GM21529 (cell line): ENCODE data around the gene CD47.
A peak's percentile ranks its signal among the peaks of the same experiment; 100 is the strongest.

Experiments used
- ATAC-seq: cut with Tn5 transposase; IDR thresholded peaks from one replicate; pipeline ENCODE4 v1.9.1; 2021; ENCODE audit not compliant: unreplicated experiment

Gene CD47

DNA sequence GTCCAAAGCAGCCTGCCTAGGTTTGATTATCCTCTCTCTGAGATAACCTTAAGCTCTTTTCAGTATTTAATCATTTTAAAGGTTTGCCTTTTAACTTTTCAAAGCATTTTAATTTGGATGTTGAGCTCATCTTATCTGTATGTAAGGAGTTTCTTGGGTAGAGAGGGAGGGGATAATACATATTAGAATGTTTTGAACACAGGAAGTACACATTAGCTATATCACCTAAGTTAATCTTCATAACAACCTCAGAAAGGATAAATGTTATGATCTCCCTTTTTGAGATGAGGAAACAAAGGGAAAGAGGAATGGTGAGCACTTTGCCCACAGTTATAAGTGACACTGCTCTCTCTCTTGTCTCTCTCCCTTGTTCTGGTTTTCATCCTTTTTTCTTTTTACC, 2.2 kb upstream of the CD47 start:
- ATAC-seq: no peak

DNA sequence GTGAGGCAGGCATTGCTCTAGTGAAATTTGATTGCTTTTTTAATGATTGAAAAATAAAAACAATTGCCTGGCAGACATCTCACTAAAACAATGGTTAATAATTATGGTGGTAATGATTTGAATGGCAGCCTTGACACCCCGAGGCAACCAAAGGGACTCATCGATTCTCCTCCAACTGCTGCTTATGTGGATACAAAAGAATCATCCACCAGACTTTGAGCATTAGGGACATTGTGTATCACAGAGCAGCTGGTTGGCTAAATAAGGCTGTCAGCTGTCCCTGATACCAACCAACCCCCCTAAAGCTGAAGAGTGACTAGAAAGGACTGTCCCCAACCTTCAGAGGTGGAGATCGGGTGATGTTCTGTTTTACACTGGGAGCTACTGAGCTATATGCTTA, 1.7 kb upstream of the CD47 start:
- ATAC-seq: no peak

DNA sequence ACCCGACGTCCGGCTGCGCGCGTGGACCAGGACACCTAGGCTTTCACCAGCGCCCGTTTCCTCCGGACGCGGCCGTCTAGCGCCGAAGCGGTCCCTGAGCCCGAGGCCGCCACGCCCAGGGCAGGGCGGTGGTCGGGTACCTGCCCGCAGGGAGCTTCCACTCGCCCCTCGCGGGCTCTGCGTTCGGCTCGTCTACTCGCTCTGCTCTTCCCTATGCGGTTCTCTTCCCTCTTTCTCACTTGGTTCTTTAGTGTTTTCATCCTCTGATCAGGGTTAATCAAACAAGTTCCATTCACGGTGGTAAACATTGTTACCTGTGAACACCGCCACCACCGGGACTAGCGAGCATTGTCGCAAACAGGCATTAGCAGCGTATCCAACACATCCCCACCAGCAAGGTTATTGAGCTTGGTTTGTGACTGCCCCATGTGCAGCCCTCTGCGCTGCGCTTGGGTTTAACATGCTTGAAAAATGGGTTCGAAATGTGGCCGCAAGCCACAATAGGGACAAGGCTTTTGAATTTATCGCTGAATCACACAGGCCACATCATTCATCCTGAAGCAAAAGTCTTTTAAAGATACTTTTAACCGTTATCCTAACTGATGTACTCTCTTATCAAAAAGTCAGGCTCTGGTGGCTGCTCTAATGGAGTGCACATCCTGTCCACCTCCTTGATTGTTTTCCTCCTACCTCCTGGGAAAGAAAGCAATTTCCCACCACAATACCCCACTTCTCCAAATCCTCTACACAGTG, 843 bp upstream of the CD47 start:
- ATAC-seq: no peak

DNA sequence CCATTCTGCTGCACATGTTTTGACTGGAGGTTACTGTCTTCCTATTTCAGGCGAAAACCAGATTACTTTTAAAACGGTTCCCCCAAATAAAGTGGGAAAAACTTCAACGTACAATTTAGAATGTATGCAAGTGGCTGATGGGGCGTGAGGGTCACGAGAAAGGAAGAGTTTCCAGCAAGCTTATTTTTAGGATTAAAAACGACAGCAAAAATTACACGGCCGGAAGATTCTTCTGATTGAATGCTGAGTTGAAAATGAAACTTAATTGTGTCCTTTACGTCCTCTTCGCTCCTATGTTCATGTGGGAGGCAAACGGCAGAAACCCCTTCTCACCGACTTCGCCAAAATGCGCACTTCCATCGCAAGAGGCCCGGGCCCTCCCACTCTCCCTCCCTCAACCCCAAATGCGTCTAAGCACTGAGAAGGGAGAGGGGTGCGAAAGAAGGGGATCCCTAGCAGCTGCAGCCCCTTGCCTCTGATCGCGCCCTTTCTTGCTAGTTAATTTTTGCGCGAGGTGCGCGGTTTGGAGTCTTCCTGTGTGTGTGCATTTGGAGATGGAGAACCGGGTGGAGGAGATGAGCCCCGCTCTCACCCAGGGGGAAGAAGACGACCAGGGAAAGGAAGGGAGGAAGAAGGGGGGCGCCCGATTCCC, 656 bp downstream of the CD47 start:
- peak; percentile 8 for ATAC-seq

DNA sequence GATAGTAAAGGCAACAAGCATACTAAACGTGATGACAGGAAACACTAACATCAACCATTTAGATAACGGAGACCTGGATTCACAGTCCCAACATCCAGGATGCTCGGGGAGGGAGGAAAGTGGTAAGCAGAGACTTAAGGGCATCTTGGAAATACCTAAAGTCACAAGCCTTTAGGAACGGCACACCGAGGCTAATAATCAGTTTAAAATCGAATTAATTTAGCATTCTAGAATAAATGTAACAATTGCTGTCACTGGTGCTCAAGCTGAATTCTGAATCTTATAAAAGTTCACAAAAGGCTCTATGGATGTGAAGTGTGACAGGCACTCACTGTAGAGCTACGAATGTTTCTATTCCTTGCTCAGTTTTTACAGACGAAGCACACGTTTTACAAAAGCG, 1.3 kb downstream of the CD47 start:
- ATAC-seq: no peak

DNA sequence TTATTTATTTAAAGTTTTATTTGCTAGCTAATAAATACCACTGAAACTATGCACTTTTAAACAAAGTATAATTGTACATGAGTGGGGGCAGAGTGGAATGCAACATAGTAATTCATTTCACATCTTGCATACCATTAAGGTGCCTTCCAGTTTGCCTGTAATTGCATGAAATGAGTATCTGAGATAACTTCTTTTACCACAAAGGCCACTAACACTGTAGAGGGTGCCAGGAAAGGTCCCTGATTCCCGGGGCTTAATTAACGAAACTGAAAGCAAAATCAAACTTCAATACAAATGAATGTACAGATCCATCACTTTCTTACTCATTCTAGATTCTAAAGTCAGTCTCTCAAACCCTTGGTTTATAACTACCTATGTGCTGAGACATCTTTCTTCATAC, 2.1 kb downstream of the CD47 start:
- ATAC-seq: peak; percentile 41

DNA sequence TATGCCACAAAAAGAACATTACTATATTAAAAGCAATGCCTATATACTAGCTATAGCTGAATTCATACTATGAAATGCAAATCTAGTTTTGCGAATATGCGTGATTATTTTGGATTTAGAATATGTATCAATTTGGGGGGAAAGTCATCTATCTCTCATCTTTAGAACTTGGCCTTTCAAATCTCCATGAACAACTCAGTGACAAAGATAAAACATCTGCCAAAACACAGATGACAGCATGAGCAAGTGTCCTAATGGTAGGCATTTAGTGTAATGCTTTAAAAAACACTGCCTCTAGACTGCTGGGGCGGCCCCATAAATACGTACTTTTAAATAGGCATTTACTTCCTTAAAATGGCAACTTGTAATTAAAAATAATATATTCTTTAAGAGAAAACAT, 2.7 kb downstream of the CD47 start:
- ATAC-seq: no peak

DNA sequence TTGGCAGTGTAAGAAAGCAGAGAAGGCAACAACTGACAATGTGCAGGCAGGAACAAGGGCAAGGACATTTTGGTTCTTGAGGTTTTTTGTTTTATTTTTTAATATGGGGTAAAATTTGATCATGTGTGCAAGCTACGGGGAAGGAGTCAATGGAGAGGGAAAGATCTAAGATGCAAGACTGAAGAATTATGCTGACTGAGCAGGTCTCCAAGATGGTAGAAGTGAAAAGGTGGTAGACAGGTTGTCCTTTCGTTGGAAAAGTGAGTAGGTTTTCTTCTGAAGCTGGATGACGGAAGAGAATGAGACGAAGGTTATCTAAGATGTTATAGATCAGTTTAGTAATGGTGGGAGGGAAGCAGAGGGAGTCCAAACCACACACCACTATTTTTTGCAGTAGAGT, 4.2 kb downstream of the CD47 start:
- no peak for ATAC-seq

DNA sequence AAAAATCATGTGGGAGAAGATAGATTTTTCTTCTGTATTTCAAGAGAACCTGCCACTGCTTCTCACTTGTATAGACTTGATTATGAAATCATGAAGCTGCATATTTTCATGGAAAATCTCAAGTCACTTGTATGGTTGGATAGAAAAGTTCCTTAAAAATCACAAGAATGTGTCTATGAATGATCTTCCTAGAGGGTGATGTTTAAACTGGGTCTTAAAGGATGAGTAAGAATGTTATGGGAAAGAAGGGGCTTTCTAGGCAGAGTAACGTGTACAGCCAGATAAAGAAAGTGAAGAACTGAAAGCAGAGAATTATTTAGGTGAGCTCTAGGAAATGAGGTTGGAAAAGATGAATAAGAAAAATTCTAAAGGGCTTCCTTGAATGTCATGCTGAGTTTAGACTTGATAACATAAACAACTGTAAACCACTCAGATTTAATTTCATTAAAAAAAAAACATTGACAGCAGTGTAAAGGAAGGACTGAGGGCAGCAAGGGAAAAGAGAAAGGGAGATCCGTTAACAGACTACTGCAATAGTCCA, 5.0 kb downstream of the CD47 start:
- ATAC-seq: no peak

DNA sequence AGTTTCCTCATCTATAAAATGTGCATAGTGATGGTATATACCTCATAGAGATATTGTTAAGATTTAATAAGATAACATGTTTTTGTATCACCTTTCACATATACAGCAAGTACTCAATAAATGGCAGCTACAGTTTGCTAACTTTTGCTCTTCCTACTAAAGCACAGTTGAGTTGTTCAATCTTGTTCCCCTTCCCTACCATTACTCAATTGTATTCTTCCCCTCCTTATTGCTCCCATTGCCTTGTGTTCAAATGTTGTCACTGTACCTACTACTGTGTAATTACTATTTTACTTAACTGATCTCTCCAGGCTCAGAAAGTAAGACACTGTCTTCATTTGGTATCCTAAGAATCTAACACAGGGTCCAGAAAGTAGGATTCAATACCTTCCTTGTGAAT, 5.5 kb downstream of the CD47 start:
- ATAC-seq: no peak

DNA sequence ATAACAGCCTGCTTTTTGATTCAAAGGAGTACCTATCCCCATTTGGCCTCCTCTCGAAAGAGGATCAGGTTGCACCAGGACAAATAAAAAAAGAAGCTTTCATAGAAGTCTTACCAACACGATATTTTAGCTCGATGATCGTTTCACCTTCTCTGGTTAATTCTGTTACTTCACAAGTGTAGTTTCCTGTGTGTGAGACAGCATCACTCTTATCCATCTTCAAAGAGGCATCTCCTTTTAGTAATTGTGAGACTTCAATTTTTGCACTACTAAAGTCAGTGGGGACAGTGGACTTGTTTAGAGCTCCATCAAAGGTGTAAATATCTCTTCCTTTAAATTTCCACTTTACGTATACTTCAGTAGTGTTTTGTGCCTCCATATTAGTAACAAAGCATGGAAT, 11.0 kb downstream of the CD47 start:
- ATAC-seq: no peak

DNA sequence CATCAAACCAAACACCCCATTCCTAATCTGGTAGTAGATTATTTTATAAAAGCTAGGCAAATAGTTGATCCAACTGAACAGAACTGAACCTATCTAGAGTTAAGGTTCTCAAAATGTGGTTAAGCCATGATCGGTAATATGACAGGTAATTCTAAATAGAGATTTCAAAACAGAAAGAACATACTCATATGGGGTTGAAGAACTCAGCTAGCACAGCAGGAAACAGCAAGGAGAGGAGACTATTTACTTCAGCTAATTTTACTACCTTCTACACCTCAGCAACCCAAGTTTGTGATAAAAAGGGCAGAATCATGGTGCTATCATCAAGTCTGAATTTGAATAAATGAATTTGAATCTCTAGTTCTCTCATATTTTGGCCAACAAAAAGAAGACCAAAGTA, 11.8 kb downstream of the CD47 start:
- no peak for ATAC-seq

DNA sequence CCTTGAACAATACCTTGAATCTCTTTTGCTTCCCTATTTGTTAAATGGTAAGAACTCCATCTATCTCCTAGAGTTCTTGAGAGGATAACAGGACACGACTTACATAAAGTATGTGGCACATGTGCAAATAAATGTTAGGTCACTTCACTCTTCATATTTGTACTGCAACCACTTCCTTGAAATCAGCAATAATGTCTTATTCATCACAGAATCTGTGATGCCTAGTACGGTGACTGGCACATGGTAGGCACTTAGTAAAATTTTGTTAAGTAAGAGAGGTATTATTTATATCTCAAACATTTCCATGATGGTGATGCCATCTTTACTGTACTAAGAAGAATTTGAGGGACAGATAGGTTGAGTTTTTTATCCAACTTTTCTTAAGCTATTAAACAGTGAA, 14.3 kb downstream of the CD47 start:
- no peak for ATAC-seq

DNA sequence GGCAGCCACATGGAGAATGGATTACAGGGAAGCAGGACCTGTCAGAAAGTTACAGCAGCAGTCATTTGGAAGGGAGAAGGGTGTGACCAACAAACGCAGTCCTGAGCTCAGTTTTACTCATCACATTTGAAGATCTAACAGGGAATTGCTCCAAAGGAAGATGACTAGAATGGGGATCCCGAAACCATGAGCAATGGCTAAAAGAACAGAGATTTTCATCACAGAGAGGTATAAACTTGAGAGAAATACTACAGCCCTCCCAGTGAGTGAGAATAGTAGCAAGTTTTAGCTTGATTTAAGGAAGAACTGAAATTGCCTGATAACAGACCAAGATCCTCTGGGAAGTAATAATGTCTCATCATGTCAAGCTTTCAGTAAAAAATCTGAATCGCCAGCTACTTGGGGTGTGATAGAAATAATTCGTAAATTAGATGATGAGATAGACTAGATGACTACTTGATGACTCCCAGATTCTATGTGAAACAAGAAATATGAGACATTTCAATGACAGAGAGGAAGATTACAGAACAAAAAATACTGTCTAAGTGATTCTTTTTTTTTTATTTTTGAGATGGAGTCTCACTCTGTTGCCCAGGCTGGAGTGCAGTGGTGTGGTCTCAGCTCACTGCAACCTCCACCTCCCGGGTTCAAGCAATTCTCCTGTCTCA, 16.9 kb downstream of the CD47 start:
- no peak for ATAC-seq

DNA sequence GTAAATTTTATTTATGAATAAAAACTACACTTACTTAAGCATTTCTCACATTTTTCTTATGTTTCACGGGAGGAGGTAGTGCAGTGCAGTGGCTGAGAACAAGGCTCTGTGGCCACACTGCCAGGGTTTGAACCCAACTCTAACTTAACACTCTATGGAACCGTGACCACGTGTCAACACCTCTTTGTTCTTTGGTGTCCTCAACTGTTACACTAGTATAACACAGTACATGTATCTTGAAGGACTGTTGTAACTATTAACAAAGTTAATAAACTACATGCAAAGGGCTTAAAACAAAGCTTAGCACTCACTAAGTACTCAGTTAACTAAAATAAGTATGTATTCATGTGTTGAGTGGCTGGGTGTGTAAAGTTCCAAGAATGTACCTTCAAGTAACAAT, 19.5 kb downstream of the CD47 start:
- ATAC-seq: no peak

DNA sequence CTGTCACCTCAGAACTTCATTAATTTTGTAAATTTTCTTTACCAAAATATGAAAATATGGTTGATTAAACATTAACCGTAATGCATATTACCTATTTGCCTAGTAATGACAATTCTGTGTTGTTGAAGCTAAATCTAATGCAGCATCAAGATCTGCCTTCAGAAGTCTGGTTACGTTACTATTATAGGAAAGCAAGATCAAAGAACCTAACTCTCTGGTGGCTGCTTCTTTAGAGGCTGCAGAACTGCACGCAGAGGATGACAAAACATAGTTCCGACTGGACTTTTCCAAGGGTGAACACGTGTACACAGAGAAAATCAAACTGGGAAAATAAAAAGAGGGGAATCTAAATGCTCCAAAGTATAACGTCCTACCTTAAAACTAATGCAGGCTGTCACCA, 20.5 kb downstream of the CD47 start:
- ATAC-seq: no peak

DNA sequence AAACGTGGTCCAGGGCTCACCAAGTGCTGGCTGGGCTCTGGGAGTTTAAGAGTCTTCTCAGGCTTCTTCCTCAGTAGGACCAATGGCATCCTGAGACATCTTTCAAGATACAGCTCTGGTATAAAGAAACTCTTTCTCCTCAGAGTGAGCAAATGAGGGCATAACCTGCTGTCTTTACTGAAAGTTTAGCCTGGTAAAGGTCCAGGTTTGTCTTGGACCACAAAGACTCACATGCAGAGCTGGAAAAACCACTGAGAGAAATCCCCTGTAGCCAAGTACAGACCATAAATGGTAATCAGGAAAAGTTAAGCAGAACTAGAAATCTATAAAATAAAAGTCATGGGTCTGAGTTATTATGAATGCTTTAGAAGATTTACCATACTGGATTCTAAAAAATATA, 23.1 kb downstream of the CD47 start:
- no peak for ATAC-seq

DNA sequence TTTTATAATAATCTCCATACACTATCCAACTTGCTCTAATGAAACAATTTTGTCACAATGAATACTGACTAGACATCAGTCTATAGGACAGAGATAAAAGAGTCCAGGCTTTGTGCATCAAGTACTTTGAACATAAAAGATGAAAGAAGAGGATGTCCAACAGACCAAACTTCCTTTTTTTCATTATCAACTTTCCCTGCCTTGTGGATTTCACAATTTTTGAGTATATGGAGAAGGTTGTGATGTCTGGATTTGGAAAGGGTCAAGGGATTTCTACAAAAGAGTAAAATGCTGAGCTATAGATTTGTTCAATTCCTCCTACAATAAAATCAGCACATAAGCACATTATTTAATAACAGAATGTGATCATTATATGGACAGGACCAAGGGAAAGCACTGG, 25.7 kb downstream of the CD47 start:
- ATAC-seq: no peak

DNA sequence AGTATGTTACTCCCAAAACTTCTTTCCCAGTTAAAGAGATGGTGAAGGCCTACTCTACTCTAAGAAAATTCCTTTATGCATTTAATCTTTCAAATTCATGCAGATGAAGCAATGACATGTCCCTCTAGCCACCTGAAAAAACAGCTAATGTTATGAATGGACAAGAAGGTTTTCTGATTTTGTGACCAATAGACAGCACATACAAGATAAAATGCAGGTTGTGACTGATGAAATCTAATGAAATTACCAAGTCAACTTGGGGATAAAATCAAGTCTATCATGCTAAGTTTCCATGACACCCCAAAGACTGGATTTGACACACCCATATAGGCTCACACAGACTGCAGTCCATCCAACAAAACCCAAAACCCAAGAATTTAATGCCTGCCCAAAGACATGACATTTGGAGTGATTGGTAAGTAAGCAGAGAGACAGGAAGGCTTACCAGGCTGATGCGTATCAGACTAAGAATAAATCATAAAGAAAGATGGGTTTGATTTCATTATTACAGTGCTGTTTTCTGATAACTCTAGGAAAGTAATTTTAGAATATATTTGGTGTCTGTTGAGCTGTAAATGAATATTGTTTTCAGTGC, 26.4 kb downstream of the CD47 start:
- ATAC-seq: no peak

DNA sequence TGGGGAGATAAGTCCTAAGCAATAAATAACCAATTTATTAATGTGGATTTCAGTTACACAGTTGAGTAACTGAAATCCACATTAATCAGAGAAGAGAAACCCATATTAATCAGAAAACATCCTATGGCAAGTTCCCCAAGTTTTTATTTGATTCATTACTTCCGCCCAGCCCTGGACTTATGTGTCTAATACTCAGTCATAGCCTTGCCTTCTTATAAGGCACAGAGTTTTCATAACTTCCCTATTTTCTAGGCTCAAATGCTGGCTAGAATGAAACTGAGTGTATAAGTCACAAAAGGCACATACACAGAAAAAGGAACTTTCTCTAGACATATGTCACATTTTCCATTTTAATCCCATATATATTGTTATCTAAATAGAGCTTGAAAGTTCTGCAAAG, 28.8 kb downstream of the CD47 start:
- ATAC-seq: no peak

DNA sequence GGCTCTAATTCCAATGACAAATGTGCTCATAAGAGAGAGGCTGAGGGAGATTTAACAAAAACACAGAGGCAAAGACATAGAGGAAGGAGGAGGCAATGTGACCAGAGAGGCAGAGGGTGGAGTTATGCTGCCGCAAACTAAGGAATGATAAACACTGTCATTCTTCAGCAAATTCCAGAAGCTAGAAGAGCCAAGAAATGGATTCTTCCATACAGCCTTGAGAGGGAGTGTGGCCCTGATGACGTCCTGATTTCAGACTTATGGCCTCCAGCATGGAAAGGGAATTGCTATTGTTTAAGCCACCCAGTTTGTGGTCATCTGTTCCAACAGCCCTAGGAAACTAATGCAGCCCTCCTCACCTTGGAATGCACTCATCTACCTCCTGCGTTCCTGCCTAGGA, 30.5 kb downstream of the CD47 start:
- ATAC-seq: no peak

DNA sequence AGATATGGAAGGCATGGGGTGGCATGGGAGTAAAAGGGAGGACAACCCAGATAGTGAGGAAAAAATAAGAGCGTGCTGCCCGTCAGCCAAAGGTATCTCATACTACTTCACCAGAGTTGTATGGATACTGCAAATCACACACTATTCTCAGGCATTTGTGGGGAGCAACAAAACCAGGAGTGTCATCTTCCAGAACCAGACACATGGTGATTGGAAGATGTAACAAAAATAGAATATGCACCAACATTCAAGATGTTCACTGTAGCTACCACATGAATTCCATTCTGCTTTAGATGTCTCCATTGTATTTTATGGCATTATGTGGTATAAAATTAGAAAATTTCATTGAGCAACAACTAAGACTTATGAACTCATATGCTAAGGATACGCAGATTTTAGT, 34.9 kb downstream of the CD47 start:
- ATAC-seq: no peak
